Measurements from ENCODE around the gene GPX4. TPM values are rescaled to one million over a fixed set of nuclear protein-coding genes. Genes with fewer than 3 reads are reported as not detected.

Gene GPX4
- total and polyA plus RNA-seq, 10 of the 15 experiments (the other 5 are each of a cell fraction or from before 2014, with no cell fraction given), result 33.3 to 749 (median 297) TPM

DNA sequence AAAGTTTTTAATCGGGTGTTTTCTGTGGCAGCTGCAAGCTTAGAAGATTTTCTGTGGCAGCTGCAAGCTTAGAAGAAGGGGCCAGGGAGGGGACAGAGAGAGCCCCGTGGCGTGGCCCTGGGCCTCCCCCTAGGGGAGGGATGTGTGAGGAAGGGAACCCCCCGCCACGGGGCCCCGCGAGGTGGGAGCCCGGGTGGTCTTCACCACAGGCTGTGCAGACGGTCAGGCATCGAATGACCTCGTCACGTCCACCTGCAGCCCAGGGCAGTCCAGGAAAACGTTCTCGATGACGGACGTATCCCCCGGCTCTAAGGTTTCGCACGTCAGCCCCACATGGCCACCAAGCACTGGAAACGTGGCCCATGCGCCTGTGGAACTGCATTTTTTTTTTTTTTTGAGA is 17.2 kb upstream of the GPX4 start:
- H3K27ac ChIP-seq (ENCODE audit: control insufficient read depth, insufficient read depth), result no peak overlapping the region; the same call in 1 of the 2 replicates
- FAIRE-seq (no peak), ATAC-seq (no peak), DNase-seq (ENCODE audit: low read depth, low spot score) (no peak)
- SMC1A ChIA-PET (ENCODE audit: uncharacterized antibody, unreplicated experiment), result interaction anchor here (2.6 to 3.0 kb wide), 2 partner anchors 10 to 20 kb away, joined by 9 to 14 read pairs; partner anchors contain the start of gene ARHGAP45
- no peak overlapping the region for H2AFZ ChIP-seq (ENCODE audit: control insufficient read depth, low read depth, low read length)
- H3K9me3 ChIP-seq (replicated peaks; ENCODE audit: control insufficient read depth, insufficient read depth, low read length), result no peaks in the 10 kb centered on the region
- no peaks in the 10 kb centered on the region; the same call in 1 of the 2 replicates for H4K20me1 ChIP-seq (ENCODE audit: control insufficient read depth, insufficient read depth)
- no peaks in the 10 kb centered on the region; the same call in 1 of the 2 replicates for H3K79me2 ChIP-seq (ENCODE audit: control insufficient read depth, insufficient read depth, low read length)
- CTCF ChIA-PET, result interaction anchor here (0.7 to 1.4 kb wide), 2 partner anchors 28 to 69 kb away, joined by 3 to 6 read pairs; no protein-coding TSS in a partner anchor
- H3K36me3 ChIP-seq (ENCODE audit: control insufficient read depth in 2 of 2, insufficient read depth in 2 of 2, low read length in 1 of 2), result peaks cover 15 to 58% of the 10 kb centered on the region in 2 experiments
- RAD21 ChIA-PET (ENCODE audit: unreplicated experiment), result interaction anchor here (0.8 kb wide), 1 partner anchor 20 kb away, joined by 5 read pairs; the partner anchor contains the start of gene ARHGAP45
- H3K4me2 ChIP-seq (ENCODE audit: control insufficient read depth, insufficient read depth), result no peak overlapping the region
- H3K4me3 ChIP-seq, result no peak overlapping the region
- no peak overlapping the region for H3K9ac ChIP-seq (ENCODE audit: control insufficient read depth, insufficient read depth, low read length)
- H3K27me3 ChIP-seq (replicated peaks in 1 of 2; ENCODE audit: control insufficient read depth in 2 of 2, insufficient read depth in 2 of 2, low read length in 1 of 2), result no peaks in the 10 kb centered on the region
- WGBS (ENCODE audit: insufficient coverage, insufficient replicate concordance, low lambda C conversion rate, missing lambda C conversion rate), result 66% methylated on average over 21 of the region's 21 CpGs
- POLR2A ChIA-PET, result interaction anchor here (0.6 to 4.9 kb wide), 5 partner anchors 10 to 150 kb away, joined by 3 to 23 read pairs (median 3); no protein-coding TSS in a partner anchor
- peak; percentile 68 for TF ChIP-seq POLR2AphosphoS5 (IDR thresholded peaks at IDR 0.05; ENCODE audit: low read length)
- TF ChIP-seq HDAC2 (IDR thresholded peaks at IDR 0.05), result no peak
- TF ChIP-seq, protein P1, sequence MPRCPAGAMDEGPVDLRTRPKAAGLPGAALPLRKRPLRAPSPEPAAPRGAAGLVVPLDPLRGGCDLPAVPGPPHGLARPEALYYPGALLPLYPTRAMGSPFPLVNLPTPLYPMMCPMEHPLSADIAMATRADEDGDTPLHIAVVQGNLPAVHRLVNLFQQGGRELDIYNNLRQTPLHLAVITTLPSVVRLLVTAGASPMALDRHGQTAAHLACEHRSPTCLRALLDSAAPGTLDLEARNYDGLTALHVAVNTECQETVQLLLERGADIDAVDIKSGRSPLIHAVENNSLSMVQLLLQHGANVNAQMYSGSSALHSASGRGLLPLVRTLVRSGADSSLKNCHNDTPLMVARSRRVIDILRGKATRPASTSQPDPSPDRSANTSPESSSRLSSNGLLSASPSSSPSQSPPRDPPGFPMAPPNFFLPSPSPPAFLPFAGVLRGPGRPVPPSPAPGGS (IDR thresholded peaks at IDR 0.05; ENCODE audit: borderline replicate concordance, insufficient read depth, low read depth, low read length, poor library complexity, severe bottlenecking), result peak; percentile 29
- TF ChIP-seq, protein P2, sequence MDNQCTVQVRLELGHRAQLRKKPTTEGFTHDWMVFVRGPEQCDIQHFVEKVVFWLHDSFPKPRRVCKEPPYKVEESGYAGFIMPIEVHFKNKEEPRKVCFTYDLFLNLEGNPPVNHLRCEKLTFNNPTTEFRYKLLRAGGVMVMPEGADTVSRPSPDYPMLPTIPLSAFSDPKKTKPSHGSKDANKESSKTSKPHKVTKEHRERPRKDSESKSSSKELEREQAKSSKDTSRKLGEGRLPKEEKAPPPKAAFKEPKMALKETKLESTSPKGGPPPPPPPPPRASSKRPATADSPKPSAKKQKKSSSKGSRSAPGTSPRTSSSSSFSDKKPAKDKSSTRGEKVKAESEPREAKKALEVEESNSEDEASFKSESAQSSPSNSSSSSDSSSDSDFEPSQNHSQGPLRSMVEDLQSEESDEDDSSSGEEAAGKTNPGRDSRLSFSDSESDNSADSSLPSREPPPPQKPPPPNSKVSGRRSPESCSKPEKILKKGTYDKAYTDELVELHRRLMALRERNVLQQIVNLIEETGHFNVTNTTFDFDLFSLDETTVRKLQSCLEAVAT (IDR thresholded peaks at IDR 0.05), result 0 out of 2 replicates have a peak, but pooled peaks have one; percentile 18
- intact Hi-C loops (cut with micrococcal nuclease; ENCODE audit: unreplicated experiment) (no loop called here), in situ Hi-C loops (cut with MboI) (no loop called here)
- no TSS peak for BruUV-seq (replicated peaks)
- H3K4me1 ChIP-seq (ENCODE audit: control insufficient read depth, insufficient read depth, low read length), result peaks cover 31% of the 10 kb centered on the region
